Endometrium (tissue), 2 donors: Measurements from ENCODE around the gene PURA.

Experiments used
- FAIRE-seq: peaks from 2 replicates; lab custom pipeline; 2012; peaks lifted over from hg19 to GRCh38; lab: Jason Lieb, UNC
- donor health status: control.
- donor health status: control.

Gene PURA

GRCh38 chr5:140113699-140114263 is at the start of gene PURA:
TSS of gene PURA (plus strand) at chr5:140114109. CDS start at chr5:140114182, 73 bp downstream.
- no peak for FAIRE-seq

DNA sequence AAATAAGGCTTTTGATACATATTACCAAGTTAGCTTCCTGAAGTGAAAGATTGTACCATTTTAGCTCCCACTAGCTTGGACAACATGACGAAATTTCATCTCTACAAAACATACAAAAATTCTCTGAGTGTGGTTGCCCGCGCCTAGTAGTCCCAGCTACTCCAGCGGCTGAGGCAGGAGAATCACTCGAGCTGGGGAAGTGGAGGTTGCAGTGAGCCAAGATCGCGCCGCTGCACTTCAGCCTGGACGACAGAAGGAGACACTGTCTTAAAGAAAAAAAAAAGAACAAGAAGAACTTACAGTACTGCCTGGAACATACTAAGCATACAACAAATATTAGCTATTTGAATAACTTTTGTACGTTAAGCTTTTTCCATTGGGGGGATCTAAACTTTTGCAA is 41.1 kb upstream of the PURA start:
- FAIRE-seq: no peak

- peak; percentile 92 for FAIRE-seq
These were observed 40.6 kb upstream of the PURA start for GRCh38 chr5:140073296-140073695.

DNA sequence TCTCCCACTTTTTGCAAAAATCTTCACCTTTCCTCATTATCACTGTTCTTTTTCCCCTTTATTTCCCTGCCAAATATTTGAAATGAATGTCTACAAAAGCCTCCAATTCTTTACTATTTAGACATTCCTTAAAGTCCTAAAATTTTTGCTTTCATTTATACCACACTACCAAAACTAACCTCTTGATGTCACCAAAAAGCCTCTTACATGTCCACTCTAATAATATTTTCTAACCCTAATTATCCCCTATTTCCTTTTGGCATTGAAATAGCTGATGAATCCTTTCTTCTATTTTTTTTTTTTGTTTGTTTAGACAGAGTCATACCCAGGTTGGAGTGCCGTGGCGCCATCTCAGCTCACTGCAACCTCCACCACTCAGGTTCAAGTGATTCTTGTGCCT is 38.5 kb upstream of the PURA start:
- FAIRE-seq: peak; percentile 4

GRCh38 chr5:140076142-140076541 is 37.8 kb upstream of the PURA start:
- no peak for FAIRE-seq

DNA sequence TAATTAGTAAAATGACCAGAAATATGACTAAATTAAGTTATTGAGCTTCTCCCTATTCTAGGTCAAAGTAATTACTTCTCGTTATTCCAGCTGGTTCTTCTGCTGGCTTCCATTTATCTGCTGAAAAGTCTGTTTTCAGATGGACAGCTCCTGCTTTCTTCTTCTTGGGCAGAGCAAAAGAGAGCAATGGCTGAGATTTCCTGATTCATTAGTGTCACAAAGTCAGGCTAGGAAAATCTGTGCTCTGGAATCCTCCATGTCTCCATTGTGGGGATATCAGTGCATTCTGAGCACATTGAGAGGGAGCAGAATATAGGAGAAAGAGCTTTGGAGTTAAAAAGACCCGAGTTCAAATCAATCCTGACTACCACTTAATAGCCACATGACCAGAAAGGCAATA is 37.1 kb upstream of the PURA start:
- no peak for FAIRE-seq

DNA sequence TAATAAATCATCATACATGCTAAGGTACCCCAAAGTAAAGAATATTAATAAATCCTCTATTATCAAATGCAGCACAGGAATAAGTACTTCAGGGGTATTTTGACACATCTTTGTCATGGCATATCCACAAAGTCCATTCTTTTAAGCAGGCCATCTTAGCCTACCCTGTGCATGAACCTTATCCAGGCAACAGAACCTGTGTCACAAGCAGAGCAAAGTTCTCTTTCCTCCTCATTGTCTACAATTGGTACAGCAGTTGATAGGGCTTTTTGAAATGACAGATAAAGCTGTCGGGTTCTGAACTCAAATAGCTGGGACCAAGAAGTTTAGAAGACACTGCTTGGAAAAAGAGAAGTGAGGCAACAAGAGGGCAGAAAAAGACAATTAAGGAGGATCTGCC is 30.8 kb upstream of the PURA start:
- no peak for FAIRE-seq

GRCh38 chr5:140083650-140084049 is 30.3 kb upstream of the PURA start:
- no peak for FAIRE-seq

DNA sequence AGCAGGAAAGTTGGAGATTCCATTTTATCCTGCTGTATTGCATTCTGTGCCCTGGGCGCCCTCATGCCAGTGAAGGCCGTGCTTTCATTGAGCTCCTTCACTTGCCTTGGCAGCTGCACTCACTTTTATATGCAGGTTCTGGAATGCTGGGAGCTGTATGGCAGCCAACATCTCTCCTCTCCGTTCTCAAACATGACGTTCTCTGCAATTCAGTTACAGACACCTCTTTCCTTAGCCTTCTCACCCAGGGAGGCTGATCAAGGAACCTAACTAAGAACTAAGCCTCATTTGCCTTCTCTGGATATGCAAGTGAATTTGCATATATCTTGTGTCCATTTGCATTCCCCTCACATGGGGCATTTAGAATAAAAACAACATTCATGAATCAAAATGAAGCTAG is 29.4 kb upstream of the PURA start:
- FAIRE-seq: no peak

GRCh38 chr5:140090251-140090650 is 23.7 kb upstream of the PURA start:
- FAIRE-seq: no peak

GRCh38 chr5:140093179-140093578 is 20.7 kb upstream of the PURA start:
- no peak for FAIRE-seq

GRCh38 chr5:140093866-140094265 is 20.0 kb upstream of the PURA start:
- FAIRE-seq: no peak

DNA sequence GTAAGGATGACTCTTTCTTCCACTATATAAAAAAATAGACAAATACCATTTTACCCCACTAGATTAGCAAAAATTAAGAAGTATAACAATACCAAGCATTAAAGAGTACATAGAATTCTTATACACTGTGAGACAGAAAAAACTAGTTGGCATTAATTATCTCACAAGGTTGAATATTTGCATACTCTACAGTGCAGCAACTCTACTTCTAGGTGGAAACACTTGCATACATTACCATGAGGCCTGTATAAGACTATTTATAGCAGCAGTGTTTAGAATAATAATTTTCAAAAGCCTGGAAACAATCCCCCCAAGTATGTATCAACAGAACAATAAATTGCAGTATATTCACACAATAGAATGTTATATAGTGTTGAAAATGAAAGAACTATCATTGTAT is 19.0 kb upstream of the PURA start:
- FAIRE-seq: no peak

DNA sequence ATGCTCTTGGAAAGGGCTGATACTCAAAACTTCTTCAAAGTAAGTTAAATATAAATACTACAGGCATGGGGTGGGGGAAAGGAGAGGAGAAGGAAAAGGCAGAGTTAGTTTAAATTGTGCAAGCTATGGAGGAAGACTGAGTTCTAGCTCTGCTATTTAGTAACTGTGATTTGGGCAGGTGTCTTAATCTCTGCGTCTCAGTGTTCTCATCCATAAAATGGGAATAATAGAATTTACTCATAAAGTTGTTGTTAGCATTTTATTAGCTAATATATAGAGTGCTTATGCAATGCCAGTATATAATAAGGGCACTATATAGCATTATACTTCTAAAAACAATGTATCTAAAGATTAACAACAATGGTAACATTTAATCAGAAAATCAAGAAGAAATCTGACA is 12.7 kb upstream of the PURA start:
- FAIRE-seq: no peak

DNA sequence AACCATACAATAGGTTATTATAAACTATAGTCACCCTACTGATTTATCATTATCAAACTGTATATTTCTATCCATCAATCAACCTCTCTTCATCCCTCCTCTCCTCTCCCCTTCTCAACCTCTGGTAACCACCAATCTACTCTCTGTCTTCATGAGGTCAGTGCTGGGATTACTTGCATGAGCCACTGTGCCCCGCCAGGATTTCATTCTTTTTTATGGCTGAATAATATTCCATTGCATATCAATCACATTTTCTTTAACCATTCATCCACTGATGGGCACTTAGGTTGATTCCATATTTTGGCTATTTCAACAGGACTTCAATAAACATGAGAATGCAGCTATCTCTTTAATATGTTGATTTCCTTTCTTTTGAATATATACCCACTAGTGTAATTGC is 10.8 kb upstream of the PURA start:
- no peak for FAIRE-seq

- FAIRE-seq: no peak
These were observed 9.8 kb upstream of the PURA start for GRCh38 chr5:140104100-140104499.

DNA sequence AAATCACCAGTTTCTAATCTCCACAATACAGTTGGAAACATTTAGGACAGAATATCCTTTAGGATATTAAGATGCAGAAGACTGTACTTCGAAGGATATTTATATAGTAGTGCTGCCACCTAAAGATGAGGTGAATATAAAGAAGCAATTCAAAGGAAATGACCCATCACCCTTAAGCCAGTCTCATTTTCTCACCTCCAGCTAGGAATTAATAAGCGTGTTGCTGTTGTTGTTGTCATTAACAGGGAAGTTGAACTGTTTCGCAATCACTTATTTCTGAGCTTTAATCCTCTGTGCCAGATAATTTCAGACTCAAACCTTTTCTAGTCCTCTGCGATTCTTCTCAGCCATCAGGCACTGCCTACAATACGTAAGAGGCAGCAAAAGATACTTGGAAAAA is 7.8 kb upstream of the PURA start:
- no peak for FAIRE-seq

DNA sequence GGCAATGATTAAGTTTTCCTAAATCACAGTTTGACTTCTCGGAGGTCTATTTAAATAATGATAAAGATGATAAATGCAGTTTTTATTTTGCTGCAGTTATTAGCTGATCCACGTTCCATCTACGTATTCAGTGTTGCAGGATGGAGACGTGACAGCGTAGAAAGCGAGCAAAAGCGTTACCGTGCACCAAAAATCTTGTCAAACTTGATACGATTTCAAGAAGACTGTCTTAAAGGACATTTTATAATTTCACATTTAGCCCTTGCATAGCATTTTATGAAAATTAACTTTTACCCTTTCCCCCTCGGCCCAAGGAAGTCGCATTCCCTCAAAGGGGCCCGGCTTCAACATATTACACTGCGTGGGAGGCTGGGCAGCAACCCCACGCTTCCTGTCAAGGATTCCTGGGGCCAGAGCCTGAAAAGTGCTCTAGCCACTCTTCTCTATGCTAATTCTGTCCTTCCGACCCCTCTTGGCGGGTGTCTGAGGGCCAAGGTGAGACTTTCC is 7.1 kb upstream of the PURA start:
- FAIRE-seq: no peak

DNA sequence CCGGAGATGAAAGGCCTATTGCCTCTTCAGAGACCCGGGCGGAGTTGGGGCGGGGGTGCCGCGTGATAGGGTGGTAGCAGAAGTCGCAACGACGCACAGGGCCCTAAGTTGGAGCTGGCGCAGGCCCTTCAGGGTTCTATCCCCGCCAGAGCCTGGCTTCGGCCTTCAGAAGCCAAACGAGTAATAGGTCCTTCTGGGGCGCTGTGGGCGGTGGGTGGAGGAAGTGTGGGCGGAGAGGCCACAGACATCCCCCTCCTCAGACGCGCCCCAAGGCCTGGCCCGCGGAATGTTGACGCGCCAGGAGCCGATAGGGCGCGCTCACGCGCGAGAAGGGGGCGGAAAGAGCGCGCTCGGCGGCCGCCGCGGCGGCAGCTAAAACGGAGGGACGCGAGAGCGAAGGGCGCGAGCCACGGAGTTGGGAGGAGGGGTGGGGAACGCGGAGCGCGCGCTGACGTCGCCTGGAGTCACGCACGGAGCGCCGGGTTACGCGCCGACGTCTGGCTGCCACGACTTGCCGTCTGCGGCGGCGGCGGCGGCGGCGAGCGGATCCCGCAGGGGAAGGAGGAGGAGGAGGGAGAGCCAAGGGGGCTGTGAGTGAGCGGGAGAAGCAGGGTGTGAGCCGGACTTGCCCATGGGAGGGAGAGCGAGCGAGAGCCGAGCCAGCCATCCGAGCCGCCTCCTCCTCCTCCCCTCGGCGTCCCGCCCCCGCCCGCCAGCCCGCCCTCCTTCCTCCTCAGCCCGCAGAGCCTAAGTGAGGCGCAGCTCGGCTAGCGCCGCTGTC is 6.4 kb upstream of the PURA start:
- no peak for FAIRE-seq

DNA sequence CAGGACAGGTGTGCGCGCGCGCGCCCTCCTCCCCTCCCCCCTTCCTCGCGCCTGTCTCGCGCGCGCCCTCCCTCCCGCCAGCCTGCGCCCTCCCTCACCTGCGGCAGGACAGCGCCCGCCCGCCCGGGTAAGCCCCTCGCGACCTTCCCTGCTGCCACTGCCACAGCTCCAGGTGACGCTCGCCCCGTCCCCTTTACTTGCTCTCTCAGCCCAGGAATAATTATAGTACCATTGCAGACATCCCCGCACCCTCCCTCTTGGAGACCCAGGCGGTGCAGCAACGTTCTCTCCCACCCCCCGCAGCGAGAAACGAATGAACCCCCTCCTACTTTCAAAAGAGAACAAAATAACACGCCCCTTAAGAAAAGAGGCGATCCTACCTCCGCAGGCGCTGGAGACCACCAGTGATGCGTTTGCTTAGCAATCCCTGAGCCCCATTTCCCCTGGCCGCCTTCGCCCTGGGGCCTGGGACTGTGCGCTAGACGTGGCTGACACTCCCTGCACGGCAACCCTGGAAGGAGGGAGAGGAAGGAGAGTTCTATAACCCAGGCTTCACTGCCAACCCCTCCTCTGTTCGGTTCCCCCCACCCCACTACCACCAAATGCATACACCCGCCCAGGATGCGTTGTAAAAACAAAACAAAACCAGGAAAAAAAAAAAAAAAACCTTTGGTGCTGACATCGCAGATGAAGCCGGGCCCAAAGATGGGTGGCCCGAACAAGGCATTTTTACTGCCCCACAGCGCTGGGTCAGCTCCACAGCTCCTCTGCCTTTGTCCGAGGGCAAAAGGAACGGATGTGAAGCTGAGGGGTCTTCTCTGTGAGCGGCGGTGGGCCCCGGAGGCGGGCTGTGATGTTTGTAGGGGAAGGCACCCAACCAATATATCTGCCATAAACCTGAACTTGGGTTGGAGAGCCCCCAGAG is 5.6 kb upstream of the PURA start:
- FAIRE-seq: no peak

GRCh38 chr5:140109018-140109758 is 4.7 kb upstream of the PURA start:
- FAIRE-seq: no peak
